ENCODE measurements around the gene TNS3. TPM values are rescaled to one million over a fixed set of nuclear protein-coding genes. Genes with fewer than 3 reads are reported as not detected.

TNS3 gene
- total and polyA plus RNA-seq, 10 of the 15 experiments (the other 5 are each of a cell fraction or from before 2014, with no cell fraction given): 0.27 to 2.7 (median 0.79) TPM

DNA sequence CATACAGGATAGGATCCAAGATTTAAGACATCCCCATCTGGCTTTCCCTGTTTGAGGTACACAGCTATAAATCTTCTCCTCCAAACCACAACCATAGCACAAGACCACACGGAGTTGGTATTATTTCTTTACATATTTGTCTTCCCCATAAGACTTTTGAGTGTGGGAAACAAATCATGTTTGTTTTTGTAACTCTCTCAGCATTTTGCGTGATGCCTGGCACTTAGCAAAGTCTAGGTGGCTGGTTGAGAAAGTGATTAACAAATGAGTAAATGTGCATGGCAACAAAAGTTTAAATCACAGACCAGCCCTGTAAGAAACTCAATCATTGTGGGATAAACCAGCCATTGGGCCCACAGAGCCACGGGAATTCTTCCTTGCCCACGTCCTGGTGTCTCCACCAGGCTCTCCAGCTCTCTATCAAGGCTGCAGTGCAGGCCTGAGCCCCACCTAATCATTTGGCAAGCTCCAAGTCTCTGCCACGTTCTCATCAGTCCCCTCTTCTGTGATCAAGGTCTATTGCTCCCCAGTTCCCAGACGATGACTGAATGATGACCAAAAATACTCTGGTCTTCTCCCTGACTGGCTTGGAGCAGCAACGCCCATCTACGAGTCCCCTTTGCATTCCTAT, 317.8 kb downstream of the TNS3 start:
- SMC1A ChIA-PET (ENCODE audit: uncharacterized antibody, unreplicated experiment): interaction anchor here (2.0 kb wide), 1 partner anchor 555 kb away, joined by 5 read pairs; no protein-coding TSS in a partner anchor
- Histone ChIP-seq H3K27ac (ENCODE audit: control insufficient read depth, insufficient read depth) (no peak overlapping the region), H2AFZ (ENCODE audit: control insufficient read depth, low read depth, low read length) (no peak overlapping the region), H3K4me1 (ENCODE audit: control insufficient read depth, insufficient read depth, low read length) (no peaks in the 10 kb centered on the region), H4K20me1 (ENCODE audit: control insufficient read depth, insufficient read depth) (no peaks in the 10 kb centered on the region), H3K9ac (ENCODE audit: control insufficient read depth, insufficient read depth, low read length) (no peak overlapping the region), H3K36me3 (ENCODE audit: control insufficient read depth in 2 of 2, insufficient read depth in 2 of 2, low read length in 1 of 2) (no peaks in the 10 kb centered on the region), H3K4me3 (no peak overlapping the region), H3K27me3 (replicated peaks in 1 of 2; ENCODE audit: control insufficient read depth in 2 of 2, insufficient read depth in 2 of 2, low read length in 1 of 2) (no peaks in the 10 kb centered on the region), H3K79me2 (ENCODE audit: control insufficient read depth, insufficient read depth, low read length) (no peaks in the 10 kb centered on the region), H3K4me2 (ENCODE audit: control insufficient read depth, insufficient read depth) (no peak overlapping the region), H3K9me3 (replicated peaks; ENCODE audit: control insufficient read depth, insufficient read depth, low read length) (no peaks in the 10 kb centered on the region; the same call in 2 of the 3 replicates)
- CTCF ChIA-PET: interaction anchor here (0.7 to 1.7 kb wide), 2 partner anchors 30 to 556 kb away, joined by 3 to 6 read pairs; no protein-coding TSS in a partner anchor
- RAD21 ChIA-PET (ENCODE audit: unreplicated experiment): interaction anchor here (0.6 kb wide), 1 partner anchor 911 kb away, joined by 3 read pairs; no protein-coding TSS in a partner anchor
- POLR2A ChIA-PET: no interaction called here
- no peak for DNase-seq (ENCODE audit: low read depth, low spot score)
- no TSS peak for BruUV-seq (replicated peaks)
- FAIRE-seq: no peak
- 16% methylated on average over 8 of the region's 8 CpGs for WGBS (ENCODE audit: insufficient coverage, insufficient replicate concordance, low lambda C conversion rate, missing lambda C conversion rate)
- intact Hi-C loops (cut with micrococcal nuclease; ENCODE audit: unreplicated experiment) (loop anchor here (10.0 kb wide), 1 partner anchor 171 kb away; no protein-coding TSS in a partner anchor), in situ Hi-C loops (cut with MboI) (loop anchor here (5.0 kb wide), 1 partner anchor 553 kb away; no protein-coding TSS in a partner anchor)
- ATAC-seq: no peak
- TF ChIP-seq, protein P1, sequence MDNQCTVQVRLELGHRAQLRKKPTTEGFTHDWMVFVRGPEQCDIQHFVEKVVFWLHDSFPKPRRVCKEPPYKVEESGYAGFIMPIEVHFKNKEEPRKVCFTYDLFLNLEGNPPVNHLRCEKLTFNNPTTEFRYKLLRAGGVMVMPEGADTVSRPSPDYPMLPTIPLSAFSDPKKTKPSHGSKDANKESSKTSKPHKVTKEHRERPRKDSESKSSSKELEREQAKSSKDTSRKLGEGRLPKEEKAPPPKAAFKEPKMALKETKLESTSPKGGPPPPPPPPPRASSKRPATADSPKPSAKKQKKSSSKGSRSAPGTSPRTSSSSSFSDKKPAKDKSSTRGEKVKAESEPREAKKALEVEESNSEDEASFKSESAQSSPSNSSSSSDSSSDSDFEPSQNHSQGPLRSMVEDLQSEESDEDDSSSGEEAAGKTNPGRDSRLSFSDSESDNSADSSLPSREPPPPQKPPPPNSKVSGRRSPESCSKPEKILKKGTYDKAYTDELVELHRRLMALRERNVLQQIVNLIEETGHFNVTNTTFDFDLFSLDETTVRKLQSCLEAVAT (IDR thresholded peaks at IDR 0.05): no peak
- no peak for TF ChIP-seq ZNF24 (IDR thresholded peaks at IDR 0.05)
- no peak for TF ChIP-seq CBX3 (IDR thresholded peaks at IDR 0.05; ENCODE audit: borderline replicate concordance, low read depth)
- no peak for TF ChIP-seq JUND (IDR thresholded peaks at IDR 0.05; ENCODE audit: low read depth, low read length)

DNA sequence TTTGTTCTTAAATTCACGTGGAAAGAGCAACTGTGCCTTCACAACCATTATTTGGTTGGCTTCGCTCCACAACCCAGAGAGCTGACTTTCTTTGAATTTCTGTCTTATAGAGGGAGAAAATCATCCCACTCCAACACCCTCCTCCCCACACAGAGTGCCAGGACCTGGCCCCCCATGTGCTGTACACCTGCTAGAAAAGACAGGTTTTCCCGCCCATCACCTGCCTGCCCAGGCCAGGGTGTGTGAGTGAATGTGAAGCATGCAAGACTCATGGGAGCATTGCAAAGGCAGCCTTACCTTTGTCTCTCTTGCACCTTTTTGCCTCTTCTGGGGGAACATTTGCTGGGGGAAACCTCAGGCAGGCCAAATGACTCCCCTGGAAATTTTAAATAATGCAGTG, 319.0 kb downstream of the TNS3 start:
- H3K79me2 ChIP-seq (ENCODE audit: control insufficient read depth, insufficient read depth, low read length): no peaks in the 10 kb centered on the region
- no peak overlapping the region for H3K4me3 ChIP-seq
- BruUV-seq (replicated peaks): no TSS peak
- no peak overlapping the region for H2AFZ ChIP-seq (ENCODE audit: control insufficient read depth, low read depth, low read length)
- ATAC-seq (no peak), DNase-seq (ENCODE audit: low read depth, low spot score) (no peak), FAIRE-seq (no peak)
- CTCF ChIA-PET: no interaction called here
- no peaks in the 10 kb centered on the region for H3K36me3 ChIP-seq (ENCODE audit: control insufficient read depth in 2 of 2, insufficient read depth in 2 of 2, low read length in 1 of 2)
- SMC1A ChIA-PET (ENCODE audit: uncharacterized antibody, unreplicated experiment): no interaction called here
- intact Hi-C loops (cut with micrococcal nuclease; ENCODE audit: unreplicated experiment) (loop anchor here (10.0 kb wide), 1 partner anchor 172 kb away; no protein-coding TSS in a partner anchor), in situ Hi-C loops (cut with MboI) (loop anchor here (5.0 kb wide), 1 partner anchor 554 kb away; no protein-coding TSS in a partner anchor)
- no peaks in the 10 kb centered on the region for H4K20me1 ChIP-seq (ENCODE audit: control insufficient read depth, insufficient read depth)
- no peak overlapping the region for H3K4me2 ChIP-seq (ENCODE audit: control insufficient read depth, insufficient read depth)
- H3K27me3 ChIP-seq (replicated peaks in 1 of 2; ENCODE audit: control insufficient read depth in 2 of 2, insufficient read depth in 2 of 2, low read length in 1 of 2): no peaks in the 10 kb centered on the region
- H3K4me1 ChIP-seq (ENCODE audit: control insufficient read depth, insufficient read depth, low read length): no peaks in the 10 kb centered on the region
- H3K9ac ChIP-seq (ENCODE audit: control insufficient read depth, insufficient read depth, low read length): no peak overlapping the region
- H3K27ac ChIP-seq (ENCODE audit: control insufficient read depth, insufficient read depth): no peak overlapping the region
- no peaks in the 10 kb centered on the region; the same call in 2 of the 3 replicates for H3K9me3 ChIP-seq (replicated peaks; ENCODE audit: control insufficient read depth, insufficient read depth, low read length)
- POLR2A ChIA-PET: no interaction called here
- RAD21 ChIA-PET (ENCODE audit: unreplicated experiment): no interaction called here
- 37% methylated on average over 3 of the region's 3 CpGs for WGBS (ENCODE audit: insufficient coverage, insufficient replicate concordance, low lambda C conversion rate, missing lambda C conversion rate)
- TF ChIP-seq SMAD1 (IDR thresholded peaks at IDR 0.05; ENCODE audit: low read depth, partially characterized antibody) (no peak), NFIC (IDR thresholded peaks at IDR 0.05; ENCODE audit: low read depth, low read length) (no peak), MTA3 (IDR thresholded peaks at IDR 0.05; ENCODE audit: borderline replicate concordance, low read length) (no peak), SREBF1 (IDR thresholded peaks at IDR 0.05; ENCODE audit: low read length) (no peak), SUZ12 (IDR thresholded peaks at IDR 0.05; ENCODE audit: unreplicated experiment) (no peak), TARDBP (IDR thresholded peaks at IDR 0.05; ENCODE audit: borderline replicate concordance) (no peak), SMARCA5 (IDR thresholded peaks at IDR 0.05) (no peak)
- TF ChIP-seq, protein P1 (IDR thresholded peaks at IDR 0.05): no peak
- TF ChIP-seq, protein P2, sequence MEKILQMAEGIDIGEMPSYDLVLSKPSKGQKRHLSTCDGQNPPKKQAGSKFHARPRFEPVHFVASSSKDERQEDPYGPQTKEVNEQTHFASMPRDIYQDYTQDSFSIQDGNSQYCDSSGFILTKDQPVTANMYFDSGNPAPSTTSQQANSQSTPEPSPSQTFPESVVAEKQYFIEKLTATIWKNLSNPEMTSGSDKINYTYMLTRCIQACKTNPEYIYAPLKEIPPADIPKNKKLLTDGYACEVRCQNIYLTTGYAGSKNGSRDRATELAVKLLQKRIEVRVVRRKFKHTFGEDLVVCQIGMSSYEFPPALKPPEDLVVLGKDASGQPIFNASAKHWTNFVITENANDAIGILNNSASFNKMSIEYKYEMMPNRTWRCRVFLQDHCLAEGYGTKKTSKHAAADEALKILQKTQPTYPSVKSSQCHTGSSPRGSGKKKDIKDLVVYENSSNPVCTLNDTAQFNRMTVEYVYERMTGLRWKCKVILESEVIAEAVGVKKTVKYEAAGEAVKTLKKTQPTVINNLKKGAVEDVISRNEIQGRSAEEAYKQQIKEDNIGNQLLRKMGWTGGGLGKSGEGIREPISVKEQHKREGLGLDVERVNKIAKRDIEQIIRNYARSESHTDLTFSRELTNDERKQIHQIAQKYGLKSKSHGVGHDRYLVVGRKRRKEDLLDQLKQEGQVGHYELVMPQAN (conservative IDR thresholded peaks at IDR 0.05): no peak

Data from GM12878 (cell line).